ENCODE results near the gene PHLPP1. TPM values are rescaled to one million over a fixed set of nuclear protein-coding genes. Genes with fewer than 3 reads are reported as not detected.

Gene PHLPP1
- total and polyA plus RNA-seq, 2 of the 13 experiments (the other 11 are each of a cell fraction or from before 2014, with no cell fraction given) = 9.8 to 18.5 TPM

GRCh38 chr18:62682371-62682770, 33.0 kb upstream of the PHLPP1 start:
- ChIA-PET CTCF (ENCODE audit: low intra/inter-chr PET ratio, low total read pairs) (no interaction called here), POLR2A (no interaction called here)
- ATAC-seq = no peak
- Histone ChIP-seq H3K79me2 (ENCODE audit: insufficient read depth, low read length) (no peaks in the 10 kb centered on the region), H3K27ac (ENCODE audit: extremely low read length, insufficient read depth, low read length) (no peak overlapping the region), H3K4me2 (ENCODE audit: low read depth, low read length) (no peak overlapping the region), H3K9me3 (ENCODE audit: low read length) (no peaks in the 10 kb centered on the region; the same call in 1 of the 2 replicates), H3K4me3 (replicated peaks in 1 of 3; ENCODE audit: insufficient read depth in 1 of 3, low read depth in 2 of 3, low read length in 3 of 3) (no peak overlapping the region), H3K36me3 (replicated peaks in 1 of 2; ENCODE audit: control insufficient read depth in 1 of 2, insufficient read depth in 2 of 2, low read length in 2 of 2) (no peaks in the 10 kb centered on the region), H2AFZ (ENCODE audit: low read length) (no peak overlapping the region), H3K4me1 (ENCODE audit: insufficient read depth, low read length) (peaks cover 12% of the 10 kb centered on the region), H3K9ac (ENCODE audit: insufficient read depth, low read depth, low read length) (no peak overlapping the region), H4K20me1 (ENCODE audit: insufficient read depth, low read length) (no peaks in the 10 kb centered on the region), H3K27me3 (ENCODE audit: control insufficient read depth in 1 of 2, insufficient read depth in 2 of 2, low read length in 2 of 2) (peaks cover 0 to 4% of the 10 kb centered on the region in 2 experiments; a peak in 2 of 5 replicates)
- in situ Hi-C loops (cut with HindIII; ENCODE audit: extremely low pct_ligation_motif_present, low pct_unique_long_range_greater_than_20kb) = no loop called here
- DNase-seq (ENCODE audit: low spot score) = no peak
- WGBS (ENCODE audit: low lambda C conversion rate) = 73% methylated on average over 4 of the region's 4 CpGs
- TF ChIP-seq AHR (CRISPR knock-in tag; IDR thresholded peaks at IDR 0.05) (no peak), ZNF10 (CRISPR knock-in tag; IDR thresholded peaks at IDR 0.05; ENCODE audit: borderline replicate concordance, low read depth) (no peak), ZSCAN21 (CRISPR knock-in tag; IDR thresholded peaks at IDR 0.05; ENCODE audit: borderline replicate concordance) (no peak), ATF2 (CRISPR knock-in tag; IDR thresholded peaks at IDR 0.05) (no peak), ZNF431 (CRISPR knock-in tag; IDR thresholded peaks at IDR 0.05; ENCODE audit: borderline replicate concordance, low read depth) (no peak), KAT7 (CRISPR knock-in tag; IDR thresholded peaks at IDR 0.05; ENCODE audit: borderline replicate concordance) (no peak)
- TF ChIP-seq, protein P1, sequence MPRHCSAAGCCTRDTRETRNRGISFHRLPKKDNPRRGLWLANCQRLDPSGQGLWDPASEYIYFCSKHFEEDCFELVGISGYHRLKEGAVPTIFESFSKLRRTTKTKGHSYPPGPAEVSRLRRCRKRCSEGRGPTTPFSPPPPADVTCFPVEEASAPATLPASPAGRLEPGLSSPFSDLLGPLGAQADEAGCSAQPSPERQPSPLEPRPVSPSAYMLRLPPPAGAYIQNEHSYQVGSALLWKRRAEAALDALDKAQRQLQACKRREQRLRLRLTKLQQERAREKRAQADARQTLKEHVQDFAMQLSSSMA (CRISPR knock-in tag; IDR thresholded peaks at IDR 0.05) = no peak
- TF ChIP-seq, protein P2, sequence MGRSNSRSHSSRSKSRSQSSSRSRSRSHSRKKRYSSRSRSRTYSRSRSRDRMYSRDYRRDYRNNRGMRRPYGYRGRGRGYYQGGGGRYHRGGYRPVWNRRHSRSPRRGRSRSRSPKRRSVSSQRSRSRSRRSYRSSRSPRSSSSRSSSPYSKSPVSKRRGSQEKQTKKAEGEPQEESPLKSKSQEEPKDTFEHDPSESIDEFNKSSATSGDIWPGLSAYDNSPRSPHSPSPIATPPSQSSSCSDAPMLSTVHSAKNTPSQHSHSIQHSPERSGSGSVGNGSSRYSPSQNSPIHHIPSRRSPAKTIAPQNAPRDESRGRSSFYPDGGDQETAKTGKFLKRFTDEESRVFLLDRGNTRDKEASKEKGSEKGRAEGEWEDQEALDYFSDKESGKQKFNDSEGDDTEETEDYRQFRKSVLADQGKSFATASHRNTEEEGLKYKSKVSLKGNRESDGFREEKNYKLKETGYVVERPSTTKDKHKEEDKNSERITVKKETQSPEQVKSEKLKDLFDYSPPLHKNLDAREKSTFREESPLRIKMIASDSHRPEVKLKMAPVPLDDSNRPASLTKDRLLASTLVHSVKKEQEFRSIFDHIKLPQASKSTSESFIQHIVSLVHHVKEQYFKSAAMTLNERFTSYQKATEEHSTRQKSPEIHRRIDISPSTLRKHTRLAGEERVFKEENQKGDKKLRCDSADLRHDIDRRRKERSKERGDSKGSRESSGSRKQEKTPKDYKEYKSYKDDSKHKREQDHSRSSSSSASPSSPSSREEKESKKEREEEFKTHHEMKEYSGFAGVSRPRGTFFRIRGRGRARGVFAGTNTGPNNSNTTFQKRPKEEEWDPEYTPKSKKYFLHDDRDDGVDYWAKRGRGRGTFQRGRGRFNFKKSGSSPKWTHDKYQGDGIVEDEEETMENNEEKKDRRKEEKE (IDR thresholded peaks at IDR 0.05) = no peak
- intact Hi-C loops (cut with micrococcal nuclease; ENCODE audit: unreplicated experiment) = no loop called here
- BruUV-seq (replicated peaks) = no TSS peak
- FAIRE-seq = no peak
